ENCODE data around the gene SURF1. TPM values are rescaled to one million over a fixed set of nuclear protein-coding genes. Genes with fewer than 3 reads are reported as not detected.

Gene SURF1
- total and polyA plus RNA-seq, 2 donors: 10.5 to 77.9 TPM

DNA sequence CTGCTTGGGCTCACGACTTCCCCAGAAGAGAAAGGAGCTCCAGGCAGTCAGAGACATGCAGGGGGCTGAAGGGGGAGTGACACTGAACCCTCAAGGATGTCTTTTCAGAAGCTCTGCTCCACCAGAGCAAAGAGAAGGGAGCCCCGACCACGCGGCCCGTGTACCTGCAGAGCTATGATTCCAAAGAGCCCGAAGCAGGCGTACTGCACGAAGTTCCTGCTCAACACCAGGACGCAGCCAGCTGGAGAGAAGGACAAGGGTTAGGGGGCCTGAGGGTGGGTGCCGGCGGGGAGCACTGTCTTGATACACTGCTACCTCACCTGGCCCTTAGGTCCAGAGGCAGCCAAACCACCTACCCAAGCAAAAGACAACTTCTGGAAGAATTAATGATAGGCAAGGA, 10.1 kb upstream of the SURF1 start:
- no peak overlapping the region for H3K27ac ChIP-seq (ENCODE audit: low read depth)
- WGBS: 90% methylated on average over 11 of the region's 11 CpGs
- H3K36me3 ChIP-seq (ENCODE audit: insufficient read depth): peaks cover 2% of the 10 kb centered on the region
- no peaks in the 10 kb centered on the region for H3K4me1 ChIP-seq (ENCODE audit: insufficient read depth)
- no peak overlapping the region for H3K4me3 ChIP-seq (ENCODE audit: low read depth, low read length)
- no peak for DNase-seq (ENCODE audit: extremely low spot score)

DNA sequence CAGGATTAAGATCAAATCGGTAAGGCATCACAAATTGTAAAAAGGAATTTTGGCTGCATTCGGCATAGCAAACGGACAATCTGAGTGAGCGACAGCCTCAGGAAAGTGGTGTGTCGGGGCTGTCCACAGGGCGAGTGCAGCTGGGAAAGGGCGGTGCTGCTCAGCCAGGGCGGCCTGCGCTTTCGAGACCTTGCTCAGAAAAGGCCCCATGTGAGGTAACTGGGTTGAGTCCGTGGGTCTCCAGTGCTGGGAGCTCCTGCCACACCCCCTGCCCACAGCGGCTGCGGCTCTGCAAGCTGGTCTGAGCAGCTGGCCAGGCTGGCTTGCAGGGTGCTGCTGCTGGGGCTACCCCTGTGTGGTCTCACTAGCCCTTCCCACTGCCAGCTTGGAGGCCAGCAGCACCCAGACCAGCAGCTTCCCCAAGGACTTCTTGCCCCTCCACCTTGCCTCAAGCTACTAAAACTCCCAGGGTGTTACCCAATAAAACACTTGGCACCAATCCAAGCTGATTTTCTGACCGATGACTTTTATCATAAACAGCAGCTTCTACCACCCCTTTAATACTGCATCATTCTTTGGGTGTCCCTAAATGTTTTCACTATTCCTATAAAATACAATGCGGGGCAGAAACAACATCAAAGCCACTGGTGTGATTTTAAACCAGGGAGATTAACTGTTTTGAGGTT, 6.2 kb upstream of the SURF1 start:
- no peak for DNase-seq (ENCODE audit: extremely low spot score)
- Histone ChIP-seq H3K36me3 (ENCODE audit: insufficient read depth) (peaks cover 2% of the 10 kb centered on the region), H3K4me1 (ENCODE audit: insufficient read depth) (no peaks in the 10 kb centered on the region), H3K4me3 (ENCODE audit: low read depth, low read length) (no peak overlapping the region), H3K27ac (ENCODE audit: low read depth) (no peak overlapping the region)
- 83% methylated on average over 15 of the region's 15 CpGs for WGBS

DNA sequence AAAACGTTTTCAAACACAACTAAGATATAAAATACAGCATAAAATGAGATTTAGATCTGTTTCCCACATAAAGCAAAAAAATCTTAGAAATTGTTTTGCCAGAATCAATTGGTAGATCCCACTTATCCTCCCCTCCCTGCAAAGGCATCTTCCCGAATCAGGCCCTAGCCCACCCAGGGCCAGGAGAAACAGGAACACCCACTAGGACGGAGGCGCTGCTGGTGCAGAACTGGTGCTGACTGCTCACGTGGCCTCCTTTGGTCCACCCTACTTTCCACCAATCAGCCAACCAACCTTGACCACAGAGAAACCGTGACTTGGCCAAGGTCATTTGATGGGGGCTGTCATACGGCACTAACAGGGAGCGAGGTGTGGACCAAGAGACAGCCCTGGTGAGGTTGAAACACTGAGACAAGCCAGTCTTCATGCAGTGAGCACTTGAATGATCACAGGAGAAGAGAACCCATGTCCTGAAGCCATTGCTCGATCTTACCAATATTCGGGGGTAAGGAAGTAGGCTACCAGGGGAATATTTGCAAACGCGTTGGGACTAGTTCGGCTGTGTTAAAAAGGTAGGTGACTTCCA, 5.3 kb upstream of the SURF1 start:
- 80% methylated on average over 13 of the region's 13 CpGs for WGBS

DNA sequence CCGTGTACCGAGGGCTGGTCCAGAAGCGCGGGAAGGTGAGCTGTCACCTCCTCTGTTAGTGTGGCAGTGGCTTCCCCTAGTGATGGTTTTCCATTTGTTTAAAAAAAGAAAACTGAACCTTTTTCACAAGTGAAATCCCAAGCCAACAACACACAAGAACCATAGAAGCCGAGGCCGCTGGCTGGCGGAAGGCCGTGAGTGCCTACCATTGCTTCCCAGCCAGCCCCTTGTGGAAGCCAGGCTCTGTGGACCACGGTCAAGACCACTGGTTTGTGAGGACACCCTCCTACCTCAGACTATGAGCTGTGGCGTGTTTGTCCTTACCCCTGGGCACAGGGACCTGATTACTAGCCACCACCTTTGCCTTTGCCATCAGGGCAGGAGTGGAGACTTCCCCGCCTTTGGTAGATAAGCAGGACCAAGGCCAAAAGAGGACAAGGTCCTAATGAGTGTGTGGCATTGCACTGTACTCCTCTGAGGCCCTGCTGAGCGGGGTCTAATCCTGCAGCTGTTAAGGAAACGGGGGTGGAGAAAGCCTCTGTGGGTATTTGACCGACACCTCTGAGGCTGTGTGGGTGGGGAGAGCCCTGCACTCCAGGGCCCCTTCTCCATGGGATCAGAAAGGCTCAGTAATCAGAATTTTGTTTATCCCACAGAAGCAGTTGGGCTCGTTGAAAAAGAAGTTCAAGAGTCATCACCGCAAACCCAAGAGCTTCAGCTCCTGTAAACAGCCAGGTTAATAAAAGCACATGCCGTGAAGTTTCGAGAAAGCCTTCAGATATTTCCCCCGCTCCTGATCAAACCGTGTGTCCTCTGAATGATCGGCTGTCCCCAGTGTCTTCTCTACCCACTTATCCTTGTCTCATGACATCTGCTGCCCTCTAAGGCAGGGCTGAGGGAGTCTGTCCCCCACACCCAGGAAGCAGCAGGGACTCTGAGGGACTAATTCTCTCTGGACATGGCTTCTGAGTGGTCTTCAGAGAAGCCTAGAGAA, 4.4 kb upstream of the SURF1 start:
- H3K36me3 ChIP-seq (ENCODE audit: insufficient read depth): no peaks in the 10 kb centered on the region
- WGBS: 75% methylated on average over 21 of the region's 21 CpGs
- DNase-seq (ENCODE audit: extremely low spot score): no peak
- H3K27ac ChIP-seq (ENCODE audit: low read depth): no peak overlapping the region
- no peak overlapping the region for H3K4me3 ChIP-seq (ENCODE audit: low read depth, low read length)
- H3K4me1 ChIP-seq (ENCODE audit: insufficient read depth): no peaks in the 10 kb centered on the region

More for the DNA sequence above, 5.3 kb upstream of the SURF1 start:
- H3K4me1 ChIP-seq (ENCODE audit: insufficient read depth): no peaks in the 10 kb centered on the region
- no peak overlapping the region for H3K4me3 ChIP-seq (ENCODE audit: low read depth, low read length)
- no peak for DNase-seq (ENCODE audit: extremely low spot score)
- no peak overlapping the region for H3K27ac ChIP-seq (ENCODE audit: low read depth)
- H3K36me3 ChIP-seq (ENCODE audit: insufficient read depth): peaks cover 2% of the 10 kb centered on the region

DNA sequence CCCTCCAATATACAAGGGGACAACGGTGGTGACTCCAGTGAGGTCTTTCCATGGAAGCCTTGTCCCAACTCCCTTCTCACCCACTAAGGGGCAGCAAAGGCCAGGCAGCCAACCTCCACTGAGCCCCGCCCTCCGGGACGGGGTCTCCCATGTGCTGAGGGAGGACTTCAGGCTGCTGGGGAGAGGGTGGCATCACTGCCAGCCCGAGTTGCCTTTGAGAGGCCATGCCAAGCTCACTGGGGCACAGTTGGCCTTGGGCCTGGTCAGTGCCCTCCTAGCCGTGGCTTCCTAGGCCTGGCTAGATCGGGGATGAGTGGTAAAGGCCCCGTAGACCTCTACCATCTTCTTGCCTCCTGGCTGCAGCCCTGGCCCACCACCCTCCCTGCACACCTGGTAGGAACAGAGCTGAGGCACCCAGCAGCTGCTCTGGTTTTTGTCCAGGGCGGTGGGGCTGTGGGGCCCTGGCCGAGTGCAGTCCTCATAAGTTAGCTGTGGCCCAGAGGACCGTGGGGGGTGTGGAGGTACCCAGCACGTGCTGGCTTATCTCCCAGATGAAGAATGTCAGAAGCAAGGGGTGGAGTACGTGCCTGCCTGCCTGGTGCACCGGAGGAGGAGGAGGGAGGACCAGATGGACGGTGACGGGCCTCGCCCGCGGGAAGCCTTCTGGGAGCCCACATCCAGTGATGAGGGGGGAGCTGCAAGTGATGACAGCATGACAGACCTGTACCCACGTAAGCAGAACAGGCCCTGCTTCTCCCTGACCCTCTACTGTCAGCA, 3.3 kb upstream of the SURF1 start:
- no peak overlapping the region for H3K4me3 ChIP-seq (ENCODE audit: low read depth, low read length)
- DNase-seq (ENCODE audit: extremely low spot score): no peak
- H3K36me3 ChIP-seq (ENCODE audit: insufficient read depth): no peaks in the 10 kb centered on the region
- H3K4me1 ChIP-seq (ENCODE audit: insufficient read depth): no peaks in the 10 kb centered on the region
- no peak overlapping the region for H3K27ac ChIP-seq (ENCODE audit: low read depth)
- 54% methylated on average over 20 of the region's 20 CpGs for WGBS

DNA sequence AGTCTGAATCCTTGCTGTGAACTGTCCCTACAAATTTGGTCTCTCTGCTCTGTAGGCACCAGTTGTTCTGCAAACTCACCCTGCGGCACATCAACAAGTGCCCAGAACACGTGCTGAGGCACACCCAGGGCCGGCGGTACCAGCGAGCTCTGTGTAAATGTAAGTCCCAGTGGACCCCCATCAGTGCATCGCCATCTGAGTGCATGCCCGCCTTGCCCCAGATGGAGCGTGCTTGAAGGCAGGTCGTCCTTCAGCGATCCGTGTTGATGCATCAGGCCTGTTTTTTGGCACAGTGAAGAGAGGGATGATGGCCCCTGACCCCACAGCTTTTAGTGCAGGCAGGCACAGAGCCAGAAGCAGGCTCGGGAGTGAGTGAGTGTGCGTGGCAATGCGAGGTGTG, 1.4 kb upstream of the SURF1 start:
- Histone ChIP-seq H3K4me1 (ENCODE audit: insufficient read depth) (no peaks in the 10 kb centered on the region), H3K27ac (ENCODE audit: low read depth) (no peak overlapping the region), H3K36me3 (ENCODE audit: insufficient read depth) (peaks cover 1% of the 10 kb centered on the region), H3K4me3 (ENCODE audit: low read depth, low read length) (no peak overlapping the region)
- 83% methylated on average over 14 of the region's 14 CpGs for WGBS
- no peak for DNase-seq (ENCODE audit: extremely low spot score)

DNA sequence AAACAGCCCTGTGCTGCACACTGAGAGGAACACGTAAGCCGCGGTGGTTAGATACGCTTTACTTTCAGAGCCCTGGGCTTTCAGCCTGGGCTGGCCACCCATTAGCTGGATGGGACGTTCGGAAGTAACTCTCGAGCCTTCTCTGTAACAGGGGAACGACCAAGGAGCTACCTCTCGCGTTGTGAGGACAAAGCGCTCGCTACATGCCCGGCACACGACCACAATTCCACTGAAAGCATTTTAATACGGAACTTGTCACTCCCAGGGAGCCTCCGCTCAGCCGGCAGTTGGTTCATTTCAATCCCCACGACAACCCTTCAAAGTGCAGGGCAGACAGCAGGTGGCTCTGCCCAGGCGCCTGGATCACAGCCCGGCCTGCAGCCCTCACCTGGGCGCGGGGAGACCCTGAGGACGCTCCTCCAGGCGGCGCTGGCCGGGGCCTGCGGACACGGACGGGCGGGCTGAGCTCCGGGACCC, 368 bp downstream of the SURF1 start:
- under 1% methylated on average over 31 of the region's 31 CpGs for WGBS
- H3K36me3 ChIP-seq (ENCODE audit: insufficient read depth): peaks cover 4% of the 10 kb centered on the region
- DNase-seq (ENCODE audit: extremely low spot score): no peak
- H3K27ac ChIP-seq (ENCODE audit: low read depth): no peak overlapping the region
- H3K4me3 ChIP-seq (ENCODE audit: low read depth, low read length): peak overlapping the region; percentile 95
- no peaks in the 10 kb centered on the region for H3K4me1 ChIP-seq (ENCODE audit: insufficient read depth)

DNA sequence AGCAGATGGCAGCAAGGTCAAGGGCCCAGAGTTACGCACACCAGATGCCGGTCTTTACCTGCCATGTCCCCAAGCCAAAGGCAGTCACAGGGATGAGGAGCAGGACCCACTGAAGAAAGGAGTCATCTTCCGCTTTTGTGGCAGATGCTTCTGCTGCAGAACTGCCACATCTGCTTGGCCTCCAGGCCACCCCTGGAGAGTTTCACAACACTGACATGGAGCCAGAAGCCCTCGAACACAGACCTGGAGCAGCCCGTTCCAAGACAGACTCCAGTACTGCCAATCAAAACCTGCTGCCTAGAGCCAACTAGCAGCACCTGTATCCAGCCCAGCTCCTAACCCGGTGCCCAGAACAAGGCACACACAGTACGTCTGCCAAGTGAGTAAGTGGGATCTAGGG, 1.5 kb downstream of the SURF1 start:
- Histone ChIP-seq H3K27ac (ENCODE audit: low read depth) (no peak overlapping the region), H3K36me3 (ENCODE audit: insufficient read depth) (peaks cover 8% of the 10 kb centered on the region), H3K4me1 (ENCODE audit: insufficient read depth) (no peaks in the 10 kb centered on the region), H3K4me3 (ENCODE audit: low read depth, low read length) (no peak overlapping the region)
- 88% methylated on average over 7 of the region's 7 CpGs for WGBS
- DNase-seq (ENCODE audit: extremely low spot score): no peak

DNA sequence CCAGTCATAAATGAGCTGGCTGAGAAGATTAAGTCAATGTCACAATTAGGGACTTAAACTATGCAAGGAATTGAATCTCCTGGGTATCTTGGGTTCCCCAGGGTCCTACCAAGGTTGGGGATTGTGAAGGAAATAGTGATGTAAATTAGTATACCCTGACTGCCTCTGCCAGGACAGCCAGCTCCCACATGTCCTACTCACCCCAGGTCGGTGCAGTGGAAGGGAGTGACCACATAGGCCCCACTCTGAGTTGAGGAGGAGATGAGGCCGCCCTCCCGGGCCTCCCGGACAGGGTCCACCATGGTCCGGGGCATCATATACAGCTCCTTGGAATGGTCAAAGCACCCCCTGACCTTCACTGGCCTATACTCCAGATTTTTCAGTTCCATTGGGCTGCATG, 2.7 kb downstream of the SURF1 start:
- Histone ChIP-seq H3K27ac (ENCODE audit: low read depth) (no peak overlapping the region), H3K36me3 (ENCODE audit: insufficient read depth) (peaks cover 8% of the 10 kb centered on the region), H3K4me1 (ENCODE audit: insufficient read depth) (no peaks in the 10 kb centered on the region), H3K4me3 (ENCODE audit: low read depth, low read length) (no peak overlapping the region)
- no peak for DNase-seq (ENCODE audit: extremely low spot score)
- 80% methylated on average over 5 of the region's 5 CpGs for WGBS

DNA sequence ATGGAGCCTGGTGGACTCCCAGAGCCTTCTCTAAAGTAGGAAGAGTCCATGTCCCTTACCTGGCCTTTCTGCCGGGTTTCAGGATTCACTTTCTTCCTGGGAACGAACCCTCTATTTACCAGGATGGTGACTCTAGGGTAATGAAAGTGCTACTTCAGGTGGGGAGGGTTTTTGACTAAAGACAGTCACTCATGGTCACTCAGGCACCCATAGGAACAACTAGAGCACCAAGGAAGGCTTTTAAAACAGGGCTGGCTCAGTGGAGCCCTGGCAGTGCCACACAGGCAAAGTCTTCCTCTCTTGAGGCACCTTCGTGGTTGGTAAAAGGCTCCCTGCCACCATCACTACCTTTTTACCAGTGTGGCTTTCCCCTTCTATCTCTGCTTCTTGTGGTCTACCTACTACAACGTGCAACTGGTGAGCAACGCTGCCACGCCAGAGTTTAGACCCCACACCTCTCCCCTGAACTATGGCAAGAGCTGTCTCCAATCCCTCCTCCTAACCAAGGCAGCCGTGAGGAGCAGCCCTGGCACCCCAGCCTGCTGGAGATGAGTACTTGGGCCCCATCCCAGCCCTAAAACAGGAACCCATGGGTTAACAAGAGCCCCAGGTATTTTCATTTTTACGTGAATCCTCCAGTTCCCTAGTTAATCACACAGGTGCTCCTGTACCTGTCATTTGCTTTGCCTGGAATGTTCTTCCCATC, 3.5 kb downstream of the SURF1 start:
- H3K4me3 ChIP-seq (ENCODE audit: low read depth, low read length): no peak overlapping the region
- H3K4me1 ChIP-seq (ENCODE audit: insufficient read depth): no peaks in the 10 kb centered on the region
- H3K36me3 ChIP-seq (ENCODE audit: insufficient read depth): peaks cover 8% of the 10 kb centered on the region
- DNase-seq (ENCODE audit: extremely low spot score): no peak
- no peak overlapping the region for H3K27ac ChIP-seq (ENCODE audit: low read depth)
- 73% methylated on average over 8 of the region's 8 CpGs for WGBS

DNA sequence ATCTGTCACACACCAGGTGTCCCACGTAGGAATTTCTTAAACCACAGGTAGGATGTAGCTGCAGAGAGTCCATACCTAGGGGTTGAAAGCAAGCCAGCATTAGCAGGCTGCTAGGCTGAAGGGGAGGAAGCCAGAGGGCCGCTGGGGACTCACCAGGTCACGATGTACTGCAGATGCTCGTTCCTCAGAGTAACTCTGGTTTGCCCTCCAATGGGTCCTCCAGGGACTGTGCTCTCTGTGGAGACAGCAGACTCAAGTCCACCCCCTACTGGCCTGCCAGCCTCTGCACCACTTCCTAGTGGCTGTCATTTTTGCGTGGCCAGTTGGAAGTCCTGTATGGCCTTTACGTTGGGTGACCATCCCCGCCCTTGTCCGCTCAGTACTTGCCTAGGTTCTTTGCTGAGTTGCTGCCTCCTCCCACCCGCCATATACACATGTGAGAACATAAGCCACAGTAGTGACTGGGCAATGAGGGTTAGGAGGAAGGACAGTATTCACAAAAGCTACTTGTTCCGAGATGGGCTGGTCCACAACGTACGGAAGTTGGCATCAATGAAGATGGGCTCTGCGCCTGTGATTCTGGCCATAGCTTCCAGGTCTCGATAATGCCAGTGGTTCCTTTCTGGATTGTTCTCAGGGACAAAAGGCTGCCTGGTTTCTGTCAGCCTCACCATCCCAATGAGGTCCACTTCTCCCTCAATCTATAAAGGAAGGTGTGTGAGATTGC, 4.2 kb downstream of the SURF1 start:
- no peak overlapping the region for H3K4me3 ChIP-seq (ENCODE audit: low read depth, low read length)
- H3K4me1 ChIP-seq (ENCODE audit: insufficient read depth): no peaks in the 10 kb centered on the region
- H3K36me3 ChIP-seq (ENCODE audit: insufficient read depth): peaks cover 8% of the 10 kb centered on the region
- no peak for DNase-seq (ENCODE audit: extremely low spot score)
- H3K27ac ChIP-seq (ENCODE audit: low read depth): no peak overlapping the region
- WGBS: 76% methylated on average over 14 of the region's 14 CpGs

DNA sequence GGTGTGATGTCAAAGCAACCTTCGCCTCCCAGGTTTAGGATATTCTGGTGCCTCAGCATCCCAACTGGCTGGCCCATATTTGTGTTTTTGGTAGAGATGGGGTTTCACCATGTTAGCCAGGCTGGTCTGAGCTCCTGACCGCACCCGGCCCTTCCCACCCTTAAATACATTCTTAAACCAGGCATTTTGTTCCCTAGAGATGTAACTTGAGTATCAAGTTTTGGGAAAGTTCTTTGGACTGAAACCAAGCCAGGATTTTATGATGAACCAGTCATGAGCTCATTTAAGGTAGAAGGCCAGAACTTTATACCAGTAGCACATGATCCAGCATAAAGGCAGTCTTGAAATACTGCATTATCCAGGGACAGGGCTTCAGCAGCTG, 4.8 kb downstream of the SURF1 start:
- peaks cover 8% of the 10 kb centered on the region for H3K36me3 ChIP-seq (ENCODE audit: insufficient read depth)
- H3K4me3 ChIP-seq (ENCODE audit: low read depth, low read length): no peak overlapping the region
- H3K27ac ChIP-seq (ENCODE audit: low read depth): no peak overlapping the region
- WGBS: 93% methylated on average over 3 of the region's 3 CpGs
- no peak for DNase-seq (ENCODE audit: extremely low spot score)
- H3K4me1 ChIP-seq (ENCODE audit: insufficient read depth): no peaks in the 10 kb centered on the region
